Tibial nerve (tissue), 4 donors: ENCODE measurements around the gene SOX18.

Experiments
- CTCF ChIP-seq, 5 experiments: fragments of 200-600 bp in 3 of 5; fragments of 450-650 bp in 2 of 5; sonication (generic) in 3 of 5; IDR thresholded peaks; one replicate each; pipeline ENCODE4 v1.5.1; 2016 to 2019; ENCODE audit warnings: antibody characterized with exemption in 5 of 5, mild to moderate bottlenecking in 3 of 5, moderate library complexity in 2 of 5
- EP300 ChIP-seq, 2 donors: sonication (generic); formaldehyde crosslinking; IDR thresholded peaks; one replicate each; pipeline ENCODE4 v1.6.1; 2017; ENCODE audit warnings: antibody characterized with exemption in 2 of 2, mild to moderate bottlenecking in 1 of 2
- POLR2A ChIP-seq, 2 donors: fragments of 450-650 bp; IDR thresholded peaks; one replicate each; pipeline ENCODE4 v1.6.1; 2017; ENCODE audit warnings: antibody characterized with exemption in 2 of 2, mild to moderate bottlenecking in 2 of 2, moderate library complexity in 2 of 2

GRCh38 chr20:64053841-64054661 lies 4.6 kb upstream of the SOX18 start:
- peak in 2 of 5 experiments; percentile 7 to 23 for TF ChIP-seq CTCF (IDR thresholded peaks at IDR 0.05)
- no peak for TF ChIP-seq POLR2A (IDR thresholded peaks at IDR 0.05)
- no peak for TF ChIP-seq EP300 (IDR thresholded peaks at IDR 0.05)
